ENCODE measurements around the gene CHML. TPM values are rescaled to one million over a fixed set of nuclear protein-coding genes. Genes with fewer than 3 reads are reported as not detected.

The CHML gene
- total RNA-seq, 6 experiments from 2014 or later = 2.3 to 6.0 (median 3.9) TPM

GRCh38 chr1:241605146-241605805, 34.9 kb downstream of the CHML start:
- peak in 1 of 4 donors; percentile 22 for ATAC-seq
- H3K4me3 ChIP-seq = no peak overlapping the region
- no peak overlapping the region for H3K27ac ChIP-seq
- H3K9me3 ChIP-seq = no peaks in the 10 kb centered on the region
- no peaks in the 10 kb centered on the region for H3K36me3 ChIP-seq
- intact Hi-C loops (cut with DNase I) = no loop called here
- H3K4me1 ChIP-seq = peaks cover 0 to 9% (median under 1%) of the 10 kb centered on the region in 4 donors
- WGBS (ENCODE audit: insufficient coverage, low coverage, low lambda C conversion rate, missing lambda C conversion rate) = 68% methylated on average over 9 of the region's 9 CpGs
- H3K27me3 ChIP-seq = no peaks in the 10 kb centered on the region
- TF ChIP-seq CTCF (IDR thresholded peaks at IDR 0.05) = peak in 2 of 4 donors; percentile 20 to 35
- no peak for TF ChIP-seq POLR2A (IDR thresholded peaks at IDR 0.05)
- DNase-seq = no peak

- H3K4me3 ChIP-seq = no peak overlapping the region
- no peaks in the 10 kb centered on the region for H3K9me3 ChIP-seq
- intact Hi-C loops (cut with DNase I) = no loop called here
- DNase-seq (no peak), ATAC-seq (peak; percentile 31 to 85 (median 57))
- no peaks in the 10 kb centered on the region for H3K27me3 ChIP-seq
- TF ChIP-seq CTCF (IDR thresholded peaks at IDR 0.05) = no peak
- no peak for TF ChIP-seq POLR2A (IDR thresholded peaks at IDR 0.05)
- H3K27ac ChIP-seq = peak overlapping the region in 1 of 3 donors; percentile 35
- H3K36me3 ChIP-seq = no peaks in the 10 kb centered on the region
- H3K4me1 ChIP-seq = no peaks in the 10 kb centered on the region
- 52% methylated on average over 3 of the region's 3 CpGs for WGBS (ENCODE audit: insufficient coverage, low coverage, low lambda C conversion rate, missing lambda C conversion rate)
Measured at GRCh38 chr1:241603731-241604245, 36.4 kb downstream of the CHML start.

- no peak overlapping the region for H3K4me3 ChIP-seq
- 47% methylated on average over 2 of the region's 2 CpGs for WGBS (ENCODE audit: insufficient coverage, low coverage, low lambda C conversion rate, missing lambda C conversion rate)
- no peaks in the 10 kb centered on the region for H3K9me3 ChIP-seq
- H3K4me1 ChIP-seq = no peaks in the 10 kb centered on the region
- TF ChIP-seq CTCF (IDR thresholded peaks at IDR 0.05) (no peak), POLR2A (IDR thresholded peaks at IDR 0.05) (no peak)
- H3K27ac ChIP-seq = no peak overlapping the region
- no peaks in the 10 kb centered on the region for H3K36me3 ChIP-seq
- H3K27me3 ChIP-seq = no peaks in the 10 kb centered on the region
- intact Hi-C loops (cut with DNase I) = no loop called here
- DNase-seq (no peak), ATAC-seq (no peak)
Measured at GRCh38 chr1:241600496-241600901, 39.7 kb downstream of the CHML start.

GRCh38 chr1:241598249-241598648, 41.9 kb downstream of the CHML start:
- H3K4me1 ChIP-seq = no peaks in the 10 kb centered on the region
- ATAC-seq (no peak), DNase-seq (no peak)
- H3K9me3 ChIP-seq = no peaks in the 10 kb centered on the region
- H3K27ac ChIP-seq = no peak overlapping the region
- intact Hi-C loops (cut with DNase I) = no loop called here
- H3K27me3 ChIP-seq = no peaks in the 10 kb centered on the region
- 91% methylated on average over 3 of the region's 3 CpGs for WGBS (ENCODE audit: insufficient coverage, low coverage, low lambda C conversion rate, missing lambda C conversion rate)
- H3K36me3 ChIP-seq = peaks cover 0 to 9% (median 3%) of the 10 kb centered on the region in 4 donors
- H3K4me3 ChIP-seq = no peak overlapping the region
- no peak for TF ChIP-seq POLR2A (IDR thresholded peaks at IDR 0.05)
- no peak for TF ChIP-seq CTCF (IDR thresholded peaks at IDR 0.05)

Measured in right lobe of liver (tissue), 6 donors.